ENCODE data around the gene GNAT3. TPM values are rescaled to one million over a fixed set of nuclear protein-coding genes. Genes with fewer than 3 reads are reported as not detected.

GNAT3 gene
- total RNA-seq, 4 donors from 2014 or later = not detected

- TF ChIP-seq CTCF (IDR thresholded peaks at IDR 0.05) (no peak), POLR2A (IDR thresholded peaks at IDR 0.05) (no peak)
- Histone ChIP-seq H3K4me3 (replicated peaks in 1 of 3) (no peak overlapping the region), H3K27me3 (no peaks in the 10 kb centered on the region), H3K27ac (no peak overlapping the region), H3K36me3 (no peaks in the 10 kb centered on the region), H3K4me1 (no peaks in the 10 kb centered on the region), H3K9me3 (no peaks in the 10 kb centered on the region)
- intact Hi-C loops (cut with DNase I) = no loop called here
- DNase-seq = no peak
- whole genome bisulfite sequencing, 2 donors = 79 to 88% methylated on average over 2 of the region's 2 CpGs
Measured at GRCh38 chr7:80435521-80435920, 76.3 kb downstream of the GNAT3 start.

GRCh38 chr7:80434047-80434446, 77.8 kb downstream of the GNAT3 start:
- 98 to 100% methylated on average over 5 of the region's 5 CpGs for WGBS, 2 donors
- Histone ChIP-seq H3K9me3 (no peaks in the 10 kb centered on the region), H3K27ac (no peak overlapping the region), H3K27me3 (no peaks in the 10 kb centered on the region), H3K4me3 (replicated peaks in 1 of 3) (no peak overlapping the region), H3K36me3 (no peaks in the 10 kb centered on the region), H3K4me1 (no peaks in the 10 kb centered on the region)
- no peak for DNase-seq
- TF ChIP-seq POLR2A (IDR thresholded peaks at IDR 0.05) (no peak), CTCF (IDR thresholded peaks at IDR 0.05) (no peak)
- intact Hi-C loops (cut with DNase I) = no loop called here

- Histone ChIP-seq H3K9me3 (no peaks in the 10 kb centered on the region), H3K4me1 (no peaks in the 10 kb centered on the region), H3K27me3 (no peaks in the 10 kb centered on the region), H3K36me3 (no peaks in the 10 kb centered on the region), H3K4me3 (replicated peaks in 1 of 3) (no peak overlapping the region), H3K27ac (no peak overlapping the region)
- no peak for DNase-seq
- no peak for TF ChIP-seq CTCF (IDR thresholded peaks at IDR 0.05)
- no peak for TF ChIP-seq POLR2A (IDR thresholded peaks at IDR 0.05)
- WGBS, 2 donors = 0 to 17% methylated on average over 1 of the region's 1 CpG
- intact Hi-C loops (cut with DNase I) = no loop called here
Measured at GRCh38 chr7:80432166-80432565, 79.7 kb downstream of the GNAT3 start.

GRCh38 chr7:80429181-80429580, 82.7 kb downstream of the GNAT3 start:
- intact Hi-C loops (cut with DNase I) = loop anchor here (5.0 kb wide), 1 partner anchor 233 kb away; no protein-coding TSS in a partner anchor
- no peaks in the 10 kb centered on the region for H3K4me1 ChIP-seq
- no peaks in the 10 kb centered on the region for H3K36me3 ChIP-seq
- no peak overlapping the region for H3K4me3 ChIP-seq (replicated peaks in 1 of 3)
- H3K27me3 ChIP-seq = no peaks in the 10 kb centered on the region
- no peak overlapping the region for H3K27ac ChIP-seq
- no peak for DNase-seq
- TF ChIP-seq POLR2A (IDR thresholded peaks at IDR 0.05) (no peak), CTCF (IDR thresholded peaks at IDR 0.05) (no peak)
- 82 to 89% methylated on average over 1 of the region's 1 CpG for WGBS, 2 donors
- H3K9me3 ChIP-seq = no peaks in the 10 kb centered on the region

GRCh38 chr7:80428161-80429054, 83.5 kb downstream of the GNAT3 start:
- intact Hi-C loops (cut with DNase I) = loop anchor here (5.0 kb wide), 1 partner anchor 234 kb away; no protein-coding TSS in a partner anchor
- WGBS, 2 donors = 42 to 44% methylated on average over 9 of the region's 9 CpGs
- TF ChIP-seq POLR2A (IDR thresholded peaks at IDR 0.05) (no peak), CTCF (IDR thresholded peaks at IDR 0.05) (peak in 4 of 6 experiments; percentile 61 to 88 (median 74))
- Histone ChIP-seq H3K27me3 (no peaks in the 10 kb centered on the region), H3K27ac (no peak overlapping the region), H3K36me3 (no peaks in the 10 kb centered on the region), H3K4me3 (replicated peaks in 1 of 3) (no peak overlapping the region), H3K4me1 (no peaks in the 10 kb centered on the region), H3K9me3 (no peaks in the 10 kb centered on the region)
- peak; percentile 15 to 42 for DNase-seq
